Measurements from ENCODE around the gene GNB1L. TPM values are rescaled to one million over a fixed set of nuclear protein-coding genes. Genes with fewer than 3 reads are reported as not detected.

GNB1L gene
- total and polyA plus RNA-seq, 9 of the 15 experiments (the other 6 are each of a cell fraction or from before 2014, with no cell fraction given), result 0.56 to 50.5 (median 10.2) TPM

GRCh38 chr22:19875531-19876313 lies 21.0 kb upstream of the GNB1L start:
- peak; percentile 15 for FAIRE-seq
- peaks cover 21% of the 10 kb centered on the region for H4K20me1 ChIP-seq (replicated peaks; ENCODE audit: control insufficient read depth, insufficient read depth, low read length)
- H3K79me2 ChIP-seq (ENCODE audit: control insufficient read depth, insufficient read depth, low read length), result no peaks in the 10 kb centered on the region
- H3K4me3 ChIP-seq, result no peak overlapping the region
- 27% methylated on average over 23 of the region's 23 CpGs for WGBS (ENCODE audit: insufficient coverage, low coverage, missing lambda C conversion rate)
- H3K27ac ChIP-seq (ENCODE audit: extremely low read depth, low read depth, low read length), result no peak overlapping the region
- H2AFZ ChIP-seq (ENCODE audit: low read depth, low read length), result no peak overlapping the region
- peaks cover 8 to 95% of the 10 kb centered on the region in 2 experiments; a peak in 4 of 5 replicates for H3K4me1 ChIP-seq (replicated peaks in 1 of 2; ENCODE audit: control insufficient read depth in 2 of 2, insufficient read depth in 2 of 2, low read length in 2 of 2)
- in situ Hi-C loops (cut with MboI) (no loop called here), intact Hi-C loops (cut with micrococcal nuclease) (no loop called here)
- CTCF ChIA-PET (ENCODE audit: low intra/inter-chr PET ratio), result interaction anchor here (0.6 kb wide), 1 partner anchor 80 kb away, joined by 5 read pairs; no protein-coding TSS in a partner anchor
- peak; percentile 3; the same call in 1 of the 3 replicates for ATAC-seq
- H3K9ac ChIP-seq (ENCODE audit: insufficient read depth in 1 of 2, low read depth in 2 of 2, low read length in 2 of 2), result peak overlapping the region in 1 of 2 experiments; percentile 81; a peak in 2 of 4 replicates
- POLR2A ChIA-PET, result interaction anchor here (0.6 to 4.4 kb wide), 12 partner anchors 9 to 232 kb away, joined by 3 to 26 read pairs (median 4); no protein-coding TSS in a partner anchor
- BruUV-seq (replicated peaks), result no TSS peak
- H3K36me3 ChIP-seq (ENCODE audit: control insufficient read depth, insufficient read depth, low read length), result no peaks in the 10 kb centered on the region
- H3K4me2 ChIP-seq (ENCODE audit: insufficient read depth, low read length), result no peak overlapping the region
- no peaks in the 10 kb centered on the region for H3K9me3 ChIP-seq (replicated peaks; ENCODE audit: control insufficient read depth, insufficient read depth, low read depth, low read length)
- H3K9me1 ChIP-seq (ENCODE audit: control insufficient read depth, insufficient read depth, low read length), result no peaks in the 10 kb centered on the region
- DNase-seq (ENCODE audit: extremely low read depth in 1 of 4, low spot score in 3 of 4), result peak in 1 of 4 experiments; percentile 77
- H3K27me3 ChIP-seq (ENCODE audit: control insufficient read depth in 2 of 2, insufficient read depth in 2 of 2, low read length in 2 of 2), result peaks cover 0 to 17% of the 10 kb centered on the region in 2 experiments; a peak in 2 of 5 replicates
- 0 out of 2 replicates have a peak, but pooled peaks have one; percentile 10 for TF ChIP-seq CBFA2T3 (IDR thresholded peaks at IDR 0.05)
- TF ChIP-seq CREBBP (IDR thresholded peaks at IDR 0.05; ENCODE audit: low read depth, low read length), result no peak
- TF ChIP-seq BACH1 (tag; IDR thresholded peaks at IDR 0.05), result no peak
- no peak for TF ChIP-seq HINFP (tag; conservative IDR thresholded peaks at IDR 0.05; ENCODE audit: low read depth)
- TF ChIP-seq ELF1 (tag; IDR thresholded peaks at IDR 0.05), result no peak
- no peak for TF ChIP-seq ZNF592 (IDR thresholded peaks at IDR 0.05)
- 0 out of 2 replicates have a peak, but pooled peaks have one; percentile 46 for TF ChIP-seq CBX1 (IDR thresholded peaks at IDR 0.05; ENCODE audit: low read depth)
